ENCODE data around the gene SEPSECS.

DNA sequence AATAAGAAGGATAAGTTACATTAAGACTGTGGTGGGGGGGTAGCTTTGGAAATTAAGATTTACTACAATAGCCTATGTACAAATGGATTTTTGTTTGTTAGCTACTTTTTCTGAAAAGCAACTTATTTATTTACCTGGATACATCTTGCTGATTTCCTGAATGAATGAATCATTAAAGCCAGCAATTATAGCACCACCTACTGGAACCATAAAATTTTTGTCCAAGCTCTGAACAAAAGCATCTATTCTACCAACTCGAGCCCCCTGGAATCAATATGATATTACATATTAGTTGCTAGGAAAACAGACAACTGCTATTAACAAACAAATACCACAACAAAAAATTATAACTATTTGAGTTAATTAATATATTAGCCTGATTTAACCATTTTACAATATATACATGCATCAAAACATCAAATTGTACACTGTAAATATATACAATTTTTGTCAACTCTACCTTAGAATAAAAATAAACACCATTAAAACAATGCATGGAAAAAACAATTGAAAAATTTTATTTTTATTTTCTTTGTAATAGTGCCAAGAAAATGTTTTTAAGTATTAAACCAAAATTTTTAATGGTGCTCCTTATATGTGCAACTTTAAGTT, 15.3 kb downstream of the SEPSECS start:
- TF ChIP-seq, protein P1, sequence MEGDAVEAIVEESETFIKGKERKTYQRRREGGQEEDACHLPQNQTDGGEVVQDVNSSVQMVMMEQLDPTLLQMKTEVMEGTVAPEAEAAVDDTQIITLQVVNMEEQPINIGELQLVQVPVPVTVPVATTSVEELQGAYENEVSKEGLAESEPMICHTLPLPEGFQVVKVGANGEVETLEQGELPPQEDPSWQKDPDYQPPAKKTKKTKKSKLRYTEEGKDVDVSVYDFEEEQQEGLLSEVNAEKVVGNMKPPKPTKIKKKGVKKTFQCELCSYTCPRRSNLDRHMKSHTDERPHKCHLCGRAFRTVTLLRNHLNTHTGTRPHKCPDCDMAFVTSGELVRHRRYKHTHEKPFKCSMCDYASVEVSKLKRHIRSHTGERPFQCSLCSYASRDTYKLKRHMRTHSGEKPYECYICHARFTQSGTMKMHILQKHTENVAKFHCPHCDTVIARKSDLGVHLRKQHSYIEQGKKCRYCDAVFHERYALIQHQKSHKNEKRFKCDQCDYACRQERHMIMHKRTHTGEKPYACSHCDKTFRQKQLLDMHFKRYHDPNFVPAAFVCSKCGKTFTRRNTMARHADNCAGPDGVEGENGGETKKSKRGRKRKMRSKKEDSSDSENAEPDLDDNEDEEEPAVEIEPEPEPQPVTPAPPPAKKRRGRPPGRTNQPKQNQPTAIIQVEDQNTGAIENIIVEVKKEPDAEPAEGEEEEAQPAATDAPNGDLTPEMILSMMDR (IDR thresholded peaks at IDR 0.05; ENCODE audit: insufficient read depth, low read length, poor library complexity, severe bottlenecking) = peak; percentile 56
- no peak for TF ChIP-seq EZH2phosphoT487 (conservative IDR thresholded peaks at IDR 0.05; ENCODE audit: low read length)
